GM12891 (cell line): ENCODE results near the gene PDE6A.

Experiments used
- DNase-seq: peaks from one replicate; pipeline ENCODE4 v3.0.0; 2011; ENCODE audit warnings: low spot score; ENCODE audit not compliant: insufficient read length
- FAIRE-seq: peaks from 2 replicates; lab custom pipeline; 2011; peaks lifted over from hg19 to GRCh38; lab: Jason Lieb, UNC
- PAX5 ChIP-seq: IDR thresholded peaks from 2 replicates; pipeline ENCODE4 v1.6.1; 2011; ENCODE audit warnings: low read length, moderate library complexity, mild to moderate bottlenecking; ENCODE audit not compliant: insufficient read depth, severe bottlenecking
- POLR2A ChIP-seq: IDR thresholded peaks from 2 replicates; pipeline ENCODE4 v1.6.1; 2011; ENCODE audit warnings: low read depth, low read length, control low read depth
- POLR2AphosphoS5 ChIP-seq: IDR thresholded peaks from 2 replicates; pipeline ENCODE4 v1.6.1; 2011; ENCODE audit warnings: low read depth, low read length, control low read depth
- POU2F2 ChIP-seq: IDR thresholded peaks from 2 replicates; pipeline ENCODE4 v1.6.1; 2011; ENCODE audit warnings: low read depth, mild to moderate bottlenecking, control low read depth, low read length, moderate library complexity
- SPI1 ChIP-seq: IDR thresholded peaks from 2 replicates; pipeline ENCODE4 v1.6.1; 2011; ENCODE audit warnings: low read depth, low read length, control low read depth
- TAF1 ChIP-seq: IDR thresholded peaks from 2 replicates; pipeline ENCODE4 v1.6.1; 2011; ENCODE audit warnings: low read depth, low read length, control low read depth

PDE6A gene

DNA sequence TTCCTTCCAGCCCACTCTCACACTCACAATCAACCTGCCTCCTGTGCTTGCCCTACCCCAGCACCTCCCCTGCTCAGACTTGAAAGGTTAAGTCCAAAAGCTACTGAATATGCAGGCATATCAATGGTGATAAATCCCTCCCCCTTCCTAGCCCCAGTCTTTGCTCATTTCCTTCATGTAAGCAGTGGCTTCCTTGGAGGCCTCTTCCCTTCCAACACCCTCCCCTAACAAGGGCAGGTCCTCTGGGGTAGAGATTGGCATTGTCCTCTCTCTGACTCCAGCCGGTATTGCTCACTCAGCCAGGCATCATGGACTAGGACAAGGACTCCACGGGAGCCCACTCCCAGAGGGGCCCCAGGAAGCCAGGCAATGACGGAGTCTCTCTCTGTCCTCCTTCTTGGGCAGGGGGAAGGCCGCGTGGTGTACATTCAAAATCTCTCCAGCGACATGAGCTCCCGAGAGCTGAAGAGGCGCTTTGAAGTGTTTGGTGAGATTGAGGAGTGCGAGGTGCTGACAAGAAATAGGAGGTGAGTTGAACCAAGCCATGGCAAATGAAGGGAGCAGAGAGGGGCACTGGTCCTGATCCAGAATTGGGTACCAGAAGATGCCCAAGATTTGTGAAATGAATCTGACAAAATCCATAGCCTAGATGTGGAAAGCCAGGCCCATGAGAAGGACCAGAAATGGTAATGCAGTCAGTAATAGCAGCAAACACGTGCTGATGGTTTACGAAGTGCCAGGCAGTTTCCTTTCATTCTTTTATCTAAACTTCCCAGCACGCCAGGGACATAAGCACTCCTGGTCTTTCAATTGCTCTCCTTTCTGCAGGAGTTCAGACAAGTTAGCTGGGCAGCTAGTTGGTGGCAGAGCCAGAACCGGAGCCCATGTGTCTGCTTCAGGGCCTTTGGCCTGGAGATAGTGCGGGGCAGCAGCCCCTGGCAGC, 102.5 kb downstream of the PDE6A start:
- no peak for DNase-seq
- no peak for TF ChIP-seq POU2F2
- no peak for TF ChIP-seq SPI1
- TF ChIP-seq POLR2AphosphoS5: no peak
- no peak for TF ChIP-seq PAX5
- no peak for TF ChIP-seq POLR2A
- TF ChIP-seq TAF1: no peak
- no peak for FAIRE-seq

DNA sequence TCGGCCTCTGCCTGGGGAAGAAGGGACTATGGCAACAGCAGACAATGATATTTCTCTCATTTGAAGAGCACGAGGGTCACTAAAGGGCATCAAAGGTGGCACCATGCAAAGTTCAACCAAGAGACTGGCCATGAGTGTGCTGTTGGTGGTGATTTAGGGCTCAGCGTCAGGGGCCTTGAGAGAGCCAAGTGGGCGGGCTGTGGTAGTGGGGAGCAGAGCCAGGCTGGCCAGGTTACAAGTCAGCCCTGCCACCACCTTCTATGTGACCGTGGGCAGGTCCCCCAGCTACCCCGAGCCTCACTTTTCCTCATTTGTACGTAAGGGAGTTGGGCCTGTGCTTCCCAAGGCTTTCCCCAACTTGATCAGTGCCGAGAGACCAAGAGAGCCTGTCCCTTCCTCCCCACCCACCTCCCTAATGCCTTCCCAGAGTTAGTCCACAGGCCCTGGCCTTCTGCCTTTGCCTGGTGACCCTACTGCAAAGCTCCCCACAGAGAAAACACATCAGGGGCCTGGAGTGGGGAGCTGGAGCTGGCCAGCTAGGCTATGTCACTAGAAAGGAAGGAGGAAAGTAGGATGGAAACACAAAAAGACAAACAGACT, 104.3 kb downstream of the PDE6A start:
- TF ChIP-seq TAF1 (no peak), PAX5 (no peak), POU2F2 (no peak), SPI1 (no peak), POLR2AphosphoS5 (no peak), POLR2A (no peak)
- DNase-seq (no peak), FAIRE-seq (no peak)

DNA sequence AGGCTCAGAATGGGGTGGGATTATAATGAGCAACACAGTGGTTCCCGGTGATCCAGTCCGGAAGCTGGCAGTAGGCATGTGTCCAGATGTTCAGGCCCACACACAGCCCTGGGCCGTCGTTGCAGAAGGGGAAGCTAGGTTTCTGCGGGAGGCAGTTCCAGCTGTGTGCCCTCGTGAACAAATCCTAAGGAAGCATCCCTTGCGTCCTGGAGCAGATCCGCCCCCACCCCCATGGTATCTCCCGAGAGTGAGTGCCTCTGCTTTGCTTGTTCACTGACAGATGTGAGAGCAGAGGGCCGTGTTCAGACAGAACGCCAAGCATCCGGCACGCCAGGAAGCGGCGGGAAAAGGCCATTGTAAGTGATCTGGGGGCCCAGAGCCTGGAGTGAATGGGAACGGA, 104.8 kb downstream of the PDE6A start:
- TF ChIP-seq TAF1: no peak
- no peak for TF ChIP-seq SPI1
- no peak for TF ChIP-seq PAX5
- no peak for TF ChIP-seq POLR2A
- TF ChIP-seq POLR2AphosphoS5: no peak
- no peak for TF ChIP-seq POU2F2
- DNase-seq (no peak), FAIRE-seq (no peak)

DNA sequence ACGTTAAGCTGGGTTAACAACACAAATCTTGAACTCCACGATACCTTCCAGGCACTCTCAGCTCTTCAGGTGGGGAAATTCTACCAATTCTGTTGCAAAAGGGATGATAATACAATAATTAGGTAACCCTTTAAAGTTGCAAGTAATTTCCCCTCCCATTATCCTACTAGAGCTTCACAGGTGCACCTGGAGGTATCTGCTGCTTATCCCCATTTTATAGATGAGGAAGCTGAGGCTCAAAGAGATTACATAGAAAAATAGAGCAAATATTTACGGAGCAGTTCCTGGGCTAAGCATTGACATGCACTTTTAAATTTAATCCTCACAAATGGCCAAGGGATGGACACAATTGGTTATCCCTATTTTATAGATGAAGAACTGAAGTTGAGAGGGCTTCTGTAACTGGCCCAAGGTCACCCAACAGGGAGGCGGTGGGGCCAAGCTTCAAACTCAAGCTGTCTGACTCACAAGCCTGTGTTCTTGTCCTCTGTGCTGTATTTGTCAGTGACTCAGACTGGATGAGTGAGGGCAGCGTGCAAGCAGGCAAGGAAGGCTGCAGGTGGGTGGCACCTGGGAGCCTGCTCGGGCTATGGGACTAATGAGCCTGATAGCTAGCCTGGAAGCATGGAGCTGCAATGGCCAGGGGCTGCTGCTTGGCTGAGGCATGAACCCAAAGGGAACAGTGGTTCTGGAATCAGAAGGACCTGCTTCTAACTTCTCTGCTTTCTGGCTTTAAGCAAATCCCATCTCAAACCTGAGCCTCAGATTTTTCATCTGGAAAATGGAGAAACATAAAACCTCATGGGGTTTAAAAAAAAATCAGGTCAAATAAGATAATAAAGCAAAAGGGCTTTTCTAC, 105.5 kb downstream of the PDE6A start:
- FAIRE-seq: no peak
- no peak for DNase-seq

DNA sequence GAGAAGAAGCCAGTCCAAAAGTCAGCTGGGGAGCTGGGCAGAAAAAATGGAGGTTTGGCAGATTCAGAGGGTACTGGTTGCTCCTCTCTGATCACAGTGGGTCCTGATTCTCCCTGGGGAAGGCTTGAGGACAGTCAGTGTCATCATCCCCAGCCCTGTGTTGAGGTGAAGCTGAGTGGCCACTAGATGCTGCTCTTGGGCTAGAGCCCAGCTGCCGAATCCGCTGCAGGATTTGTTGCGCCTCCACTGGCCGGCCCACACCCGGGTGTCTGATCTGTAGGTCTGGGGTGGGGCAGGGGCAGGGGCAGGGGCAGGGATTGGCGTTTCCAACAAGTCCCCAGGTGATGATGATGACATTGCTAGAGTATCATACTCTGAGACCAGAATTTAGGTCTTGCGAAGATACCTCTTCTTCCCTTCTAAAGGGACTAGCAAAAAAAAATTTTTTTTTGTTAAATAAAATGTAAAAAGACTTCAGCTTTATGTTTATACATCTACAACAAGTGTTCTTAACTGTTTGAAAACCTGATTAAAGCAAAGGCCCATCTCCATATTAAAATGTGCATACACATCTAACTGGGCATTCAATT, 106.8 kb downstream of the PDE6A start:
- FAIRE-seq (no peak), DNase-seq (no peak)
- TF ChIP-seq TAF1: no peak
- TF ChIP-seq PAX5: no peak
- TF ChIP-seq POLR2AphosphoS5: no peak
- TF ChIP-seq SPI1: no peak
- TF ChIP-seq POU2F2: no peak
- no peak for TF ChIP-seq POLR2A

More for the DNA sequence above, 105.5 kb downstream of the PDE6A start:
- no peak for TF ChIP-seq TAF1
- TF ChIP-seq SPI1: no peak
- TF ChIP-seq PAX5: no peak
- no peak for TF ChIP-seq POLR2AphosphoS5
- TF ChIP-seq POLR2A: no peak
- no peak for TF ChIP-seq POU2F2

DNA sequence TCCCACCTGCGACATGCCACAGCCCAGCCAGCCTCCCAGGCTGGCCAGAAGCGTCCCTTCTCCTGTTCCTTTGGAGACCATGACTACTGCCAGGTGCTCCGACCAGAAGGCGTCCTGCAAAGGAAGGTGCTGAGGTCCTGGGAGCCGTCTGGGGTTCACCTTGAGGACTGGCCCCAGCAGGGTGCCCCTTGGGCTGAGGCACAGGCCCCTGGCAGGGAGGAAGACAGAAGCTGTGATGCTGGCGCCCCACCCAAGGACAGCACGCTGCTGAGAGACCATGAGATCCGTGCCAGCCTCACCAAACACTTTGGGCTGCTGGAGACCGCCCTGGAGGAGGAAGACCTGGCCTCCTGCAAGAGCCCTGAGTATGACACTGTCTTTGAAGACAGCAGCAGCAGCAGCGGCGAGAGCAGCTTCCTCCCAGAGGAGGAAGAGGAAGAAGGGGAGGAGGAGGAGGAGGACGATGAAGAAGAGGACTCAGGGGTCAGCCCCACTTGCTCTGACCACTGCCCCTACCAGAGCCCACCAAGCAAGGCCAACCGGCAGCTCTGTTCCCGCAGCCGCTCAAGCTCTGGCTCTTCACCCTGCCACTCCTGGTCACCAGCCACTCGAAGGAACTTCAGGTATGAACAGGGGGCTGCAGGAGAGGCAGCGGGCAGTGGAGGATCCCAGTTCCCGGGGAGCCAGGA, 108.0 kb downstream of the PDE6A start:
- DNase-seq (no peak), FAIRE-seq (no peak)
- TF ChIP-seq POLR2AphosphoS5 (no peak), POLR2A (no peak), PAX5 (no peak), POU2F2 (no peak), SPI1 (no peak), TAF1 (no peak)

DNA sequence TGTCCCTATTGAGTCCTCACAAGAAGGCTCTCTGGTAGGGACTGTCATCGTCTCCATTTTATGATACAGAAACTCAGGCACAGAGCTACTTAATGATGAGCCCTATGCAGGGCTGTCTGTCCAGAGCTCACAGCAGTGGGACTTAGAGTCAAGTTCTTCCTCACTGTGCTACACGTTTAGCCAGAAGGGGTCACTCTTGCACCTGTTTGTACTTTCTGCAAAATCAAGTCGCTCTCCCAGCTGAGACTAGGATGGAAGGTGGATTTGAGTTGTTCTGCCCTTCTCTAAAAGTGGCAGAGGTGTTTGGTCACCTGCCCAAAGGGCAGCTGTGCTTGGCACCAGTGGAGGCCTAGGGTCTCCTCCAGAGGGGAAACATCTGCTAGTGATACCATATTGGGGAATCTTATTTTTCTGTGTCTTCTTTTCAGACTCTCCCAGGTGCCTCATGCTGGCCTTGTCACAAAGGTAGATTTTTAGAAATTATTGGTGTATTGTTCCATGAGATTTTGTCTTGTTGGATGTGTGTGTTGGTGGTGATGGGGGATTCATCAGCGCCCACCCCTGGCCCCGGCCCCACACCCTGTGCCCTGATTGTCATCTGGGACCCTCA, 110.2 kb downstream of the PDE6A start:
- peak; percentile 84 for FAIRE-seq
- DNase-seq: peak; percentile 61

DNA sequence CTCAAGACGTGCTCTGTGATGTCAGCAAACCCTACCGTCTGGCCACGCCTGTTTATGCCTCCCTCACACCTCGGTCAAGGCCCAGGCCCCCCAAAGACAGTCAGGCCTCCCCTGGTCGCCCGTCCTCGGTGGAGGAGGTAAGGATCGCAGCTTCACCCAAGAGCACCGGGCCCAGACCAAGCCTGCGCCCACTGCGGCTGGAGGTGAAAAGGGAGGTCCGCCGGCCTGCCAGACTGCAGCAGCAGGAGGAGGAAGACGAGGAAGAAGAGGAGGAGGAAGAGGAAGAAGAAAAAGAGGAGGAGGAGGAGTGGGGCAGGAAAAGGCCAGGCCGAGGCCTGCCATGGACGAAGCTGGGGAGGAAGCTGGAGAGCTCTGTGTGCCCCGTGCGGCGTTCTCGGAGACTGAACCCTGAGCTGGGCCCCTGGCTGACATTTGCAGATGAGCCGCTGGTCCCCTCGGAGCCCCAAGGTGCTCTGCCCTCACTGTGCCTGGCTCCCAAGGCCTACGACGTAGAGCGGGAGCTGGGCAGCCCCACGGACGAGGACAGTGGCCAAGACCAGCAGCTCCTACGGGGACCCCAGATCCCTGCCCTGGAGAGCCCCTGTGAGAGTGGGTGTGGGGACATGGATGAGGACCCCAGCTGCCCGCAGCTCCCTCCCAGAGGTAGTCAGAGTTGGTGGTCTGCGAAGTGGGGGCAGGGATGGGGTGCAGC, 111.3 kb downstream of the PDE6A start:
- no peak for FAIRE-seq
- TF ChIP-seq POU2F2 (no peak), PAX5 (no peak), POLR2A (no peak), TAF1 (no peak)
- DNase-seq: no peak

More for the DNA sequence above, 110.2 kb downstream of the PDE6A start:
- TF ChIP-seq TAF1 (no peak), PAX5 (no peak), POLR2AphosphoS5 (no peak), POLR2A (no peak)

DNA sequence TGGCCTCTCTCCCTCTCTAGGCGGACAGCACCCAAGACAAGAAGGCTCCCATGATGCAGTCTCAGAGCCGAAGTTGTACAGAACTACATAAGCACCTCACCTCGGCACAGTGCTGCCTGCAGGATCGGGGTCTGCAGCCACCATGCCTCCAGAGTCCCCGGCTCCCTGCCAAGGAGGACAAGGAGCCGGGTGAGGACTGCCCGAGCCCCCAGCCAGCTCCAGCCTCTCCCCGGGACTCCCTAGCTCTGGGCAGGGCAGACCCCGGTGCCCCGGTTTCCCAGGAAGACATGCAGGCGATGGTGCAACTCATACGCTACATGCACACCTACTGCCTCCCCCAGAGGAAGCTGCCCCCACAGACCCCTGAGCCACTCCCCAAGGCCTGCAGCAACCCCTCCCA, 112.0 kb downstream of the PDE6A start:
- no peak for TF ChIP-seq SPI1
- no peak for TF ChIP-seq PAX5
- no peak for TF ChIP-seq POU2F2
- TF ChIP-seq TAF1: no peak
- TF ChIP-seq POLR2AphosphoS5: no peak
- TF ChIP-seq POLR2A: no peak
- DNase-seq: no peak
- FAIRE-seq: no peak
